Bone marrow (tissue), 2 donors: ENCODE results near the gene APH1B.

ENCODE experiments used
- DNase-seq, 2 donors: peaks; one replicate each; lab custom pipeline; 2025; lab: John Stamatoyannopoulos, UW

Gene APH1B

GRCh38 chr15:63353261-63353660 lies 75.9 kb downstream of the APH1B start:
- DNase-seq, result no peak

- no peak for DNase-seq
These were observed 76.5 kb downstream of the APH1B start for GRCh38 chr15:63353887-63354286.

- no peak for DNase-seq
These were observed 77.6 kb downstream of the APH1B start for GRCh38 chr15:63354821-63355650.

GRCh38 chr15:63357061-63357460 lies 79.7 kb downstream of the APH1B start:
- no peak for DNase-seq

GRCh38 chr15:63357731-63358130 lies 80.3 kb downstream of the APH1B start:
- DNase-seq, result no peak

GRCh38 chr15:63358241-63359029 lies 81.0 kb downstream of the APH1B start:
- DNase-seq, result no peak
